PC-9 (cell line): ENCODE measurements around the gene SCGB3A2.

ENCODE experiments used
- EZH2 ChIP-seq: fragments of 200-600 bp; sonication (generic); IDR thresholded peaks from 2 replicates; pipeline ENCODE4 v1.8.0; 2017; ENCODE audit warnings: antibody characterized with exemption, low read depth
- TF ChIP-seq, protein P1 (sequence below): fragments of 200-600 bp; sonication (generic); conservative IDR thresholded peaks from 2 replicates; pipeline ENCODE4 v1.6.1; 2017; ENCODE audit warnings: mixed run types, antibody characterized with exemption, mild to moderate bottlenecking, moderate library complexity

- TF ChIP-seq EZH2, result no peak
- TF ChIP-seq, protein P1, sequence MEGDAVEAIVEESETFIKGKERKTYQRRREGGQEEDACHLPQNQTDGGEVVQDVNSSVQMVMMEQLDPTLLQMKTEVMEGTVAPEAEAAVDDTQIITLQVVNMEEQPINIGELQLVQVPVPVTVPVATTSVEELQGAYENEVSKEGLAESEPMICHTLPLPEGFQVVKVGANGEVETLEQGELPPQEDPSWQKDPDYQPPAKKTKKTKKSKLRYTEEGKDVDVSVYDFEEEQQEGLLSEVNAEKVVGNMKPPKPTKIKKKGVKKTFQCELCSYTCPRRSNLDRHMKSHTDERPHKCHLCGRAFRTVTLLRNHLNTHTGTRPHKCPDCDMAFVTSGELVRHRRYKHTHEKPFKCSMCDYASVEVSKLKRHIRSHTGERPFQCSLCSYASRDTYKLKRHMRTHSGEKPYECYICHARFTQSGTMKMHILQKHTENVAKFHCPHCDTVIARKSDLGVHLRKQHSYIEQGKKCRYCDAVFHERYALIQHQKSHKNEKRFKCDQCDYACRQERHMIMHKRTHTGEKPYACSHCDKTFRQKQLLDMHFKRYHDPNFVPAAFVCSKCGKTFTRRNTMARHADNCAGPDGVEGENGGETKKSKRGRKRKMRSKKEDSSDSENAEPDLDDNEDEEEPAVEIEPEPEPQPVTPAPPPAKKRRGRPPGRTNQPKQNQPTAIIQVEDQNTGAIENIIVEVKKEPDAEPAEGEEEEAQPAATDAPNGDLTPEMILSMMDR, result no peak
Measured at GRCh38 chr5:147879784-147880183, 1.3 kb downstream of the SCGB3A2 start.
